ENCODE measurements around the gene MAP7. TPM values are rescaled to one million over a fixed set of nuclear protein-coding genes. Genes with fewer than 3 reads are reported as not detected.

The MAP7 gene
- total RNA-seq, 1 experiment from 2014 or later, result 33.7 TPM

DNA sequence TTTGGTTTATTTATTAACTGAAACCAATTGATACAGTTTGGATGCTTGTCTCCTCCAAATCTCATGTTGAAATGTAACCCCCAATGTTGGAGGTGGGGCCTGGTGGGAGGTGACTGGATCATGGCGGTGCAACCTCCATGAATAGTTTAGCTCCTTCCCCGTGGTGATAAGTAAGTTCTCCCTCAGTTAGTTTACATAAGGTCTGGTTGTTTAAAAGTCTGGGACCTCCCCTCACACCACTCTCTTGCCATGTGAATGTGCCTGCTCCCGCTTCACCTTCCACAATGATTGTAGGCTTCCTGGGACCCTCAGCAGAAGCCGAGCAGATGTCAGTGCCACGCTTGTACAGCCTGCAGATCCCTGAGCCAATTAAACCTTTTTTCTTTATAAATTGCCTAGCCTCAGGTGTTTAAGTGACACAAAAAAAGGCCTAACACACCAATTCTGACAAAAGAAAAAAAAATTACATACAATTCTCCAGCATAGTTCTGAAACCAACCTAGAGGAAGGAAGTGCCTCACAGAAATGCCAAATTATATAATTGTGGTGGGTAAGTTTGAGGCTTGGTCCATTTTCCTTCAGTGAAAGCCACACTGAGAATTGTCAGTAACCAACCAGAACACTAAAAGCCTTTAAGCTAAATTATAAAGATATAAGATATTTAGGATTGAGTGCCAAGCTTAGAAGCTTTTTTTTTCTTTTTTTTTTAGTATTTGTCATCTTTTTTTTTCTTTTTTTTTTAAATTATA is 15.0 kb downstream of the MAP7 start:
- Histone ChIP-seq H3K4me3 (no peak overlapping the region), H3K4me2 (no peak overlapping the region), H3K27me3 (ENCODE audit: insufficient read depth, low read depth) (no peaks in the 10 kb centered on the region), H3K4me1 (replicated peaks; ENCODE audit: insufficient read depth) (no peaks in the 10 kb centered on the region), H3K9me2 (ENCODE audit: insufficient read depth) (0 out of 2 replicates have a peak, but pooled peaks cover 3% of the 10 kb centered on the region), H2AFZ (no peak overlapping the region), H3K36me3 (ENCODE audit: low read depth) (0 out of 2 replicates have a peak, but pooled peaks cover 4% of the 10 kb centered on the region), H3K27ac (no peak overlapping the region), H4K20me1 (ENCODE audit: insufficient read depth) (peaks cover 40% of the 10 kb centered on the region; the same call in 1 of the 2 replicates), H3F3A (ENCODE audit: insufficient read depth, low read depth) (no peaks in the 10 kb centered on the region), H3K79me2 (ENCODE audit: low read depth) (peaks cover 68% of the 10 kb centered on the region), H3K9me3 (ENCODE audit: insufficient read depth, low read depth) (no peaks in the 10 kb centered on the region)
- TF ChIP-seq, protein P1, sequence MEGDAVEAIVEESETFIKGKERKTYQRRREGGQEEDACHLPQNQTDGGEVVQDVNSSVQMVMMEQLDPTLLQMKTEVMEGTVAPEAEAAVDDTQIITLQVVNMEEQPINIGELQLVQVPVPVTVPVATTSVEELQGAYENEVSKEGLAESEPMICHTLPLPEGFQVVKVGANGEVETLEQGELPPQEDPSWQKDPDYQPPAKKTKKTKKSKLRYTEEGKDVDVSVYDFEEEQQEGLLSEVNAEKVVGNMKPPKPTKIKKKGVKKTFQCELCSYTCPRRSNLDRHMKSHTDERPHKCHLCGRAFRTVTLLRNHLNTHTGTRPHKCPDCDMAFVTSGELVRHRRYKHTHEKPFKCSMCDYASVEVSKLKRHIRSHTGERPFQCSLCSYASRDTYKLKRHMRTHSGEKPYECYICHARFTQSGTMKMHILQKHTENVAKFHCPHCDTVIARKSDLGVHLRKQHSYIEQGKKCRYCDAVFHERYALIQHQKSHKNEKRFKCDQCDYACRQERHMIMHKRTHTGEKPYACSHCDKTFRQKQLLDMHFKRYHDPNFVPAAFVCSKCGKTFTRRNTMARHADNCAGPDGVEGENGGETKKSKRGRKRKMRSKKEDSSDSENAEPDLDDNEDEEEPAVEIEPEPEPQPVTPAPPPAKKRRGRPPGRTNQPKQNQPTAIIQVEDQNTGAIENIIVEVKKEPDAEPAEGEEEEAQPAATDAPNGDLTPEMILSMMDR (conservative IDR thresholded peaks at IDR 0.05), result no peak
- no peak for TF ChIP-seq EZH2 (IDR thresholded peaks at IDR 0.05; ENCODE audit: low read depth)
- ChIA-PET POLR2A (ENCODE audit: unreplicated experiment) (no interaction called here), CTCF (interaction anchor here (0.6 to 0.7 kb wide), 3 partner anchors 183 to 330 kb away, joined by 3 to 6 read pairs (median 5); no protein-coding TSS in a partner anchor)
- no peak for DNase-seq
- intact Hi-C loops (cut with micrococcal nuclease; ENCODE audit: unreplicated experiment), result no loop called here
- no TSS peak for BruUV-seq (replicated peaks)

- Histone ChIP-seq H3K79me2 (ENCODE audit: low read depth) (peaks cover 68% of the 10 kb centered on the region), H3K4me3 (no peak overlapping the region), H3K27me3 (ENCODE audit: insufficient read depth, low read depth) (no peaks in the 10 kb centered on the region), H3K4me2 (no peak overlapping the region), H3F3A (ENCODE audit: insufficient read depth, low read depth) (no peaks in the 10 kb centered on the region), H2AFZ (no peak overlapping the region), H3K9me2 (ENCODE audit: insufficient read depth) (0 out of 2 replicates have a peak, but pooled peaks cover 3% of the 10 kb centered on the region), H3K36me3 (ENCODE audit: low read depth) (0 out of 2 replicates have a peak, but pooled peaks cover 4% of the 10 kb centered on the region), H3K27ac (no peak overlapping the region), H3K9me3 (ENCODE audit: insufficient read depth, low read depth) (no peaks in the 10 kb centered on the region), H3K4me1 (replicated peaks; ENCODE audit: insufficient read depth) (no peaks in the 10 kb centered on the region), H4K20me1 (ENCODE audit: insufficient read depth) (peaks cover 36% of the 10 kb centered on the region; the same call in 1 of the 2 replicates)
- no TSS peak for BruUV-seq (replicated peaks)
- ChIA-PET CTCF (no interaction called here), POLR2A (ENCODE audit: unreplicated experiment) (no interaction called here)
- no peak for DNase-seq
- TF ChIP-seq, protein P1 (conservative IDR thresholded peaks at IDR 0.05), result no peak
- TF ChIP-seq EZH2 (IDR thresholded peaks at IDR 0.05; ENCODE audit: low read depth), result no peak
- intact Hi-C loops (cut with micrococcal nuclease; ENCODE audit: unreplicated experiment), result no loop called here
Observed at GRCh38 chr6:136534268-136534667, 16.0 kb downstream of the MAP7 start.

DNA sequence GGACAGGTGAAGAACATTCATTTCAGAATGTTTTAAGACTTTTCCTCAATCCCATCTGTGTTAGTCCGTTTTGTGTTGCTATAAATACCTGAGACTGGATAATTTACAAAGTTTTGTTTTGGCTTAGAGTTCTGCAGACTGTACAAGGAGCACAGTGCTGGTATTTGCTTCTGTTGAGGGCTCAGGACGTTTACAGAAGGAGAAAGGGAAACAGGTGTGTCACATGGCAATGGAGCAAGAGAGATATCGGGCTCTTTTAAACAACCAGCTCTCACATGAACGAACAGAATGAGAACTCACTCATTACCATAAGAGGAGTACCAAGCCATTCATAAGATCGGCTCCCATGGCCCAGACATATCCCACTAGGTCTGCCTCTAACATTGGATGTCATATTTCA is 16.7 kb downstream of the MAP7 start:
- H3K27ac ChIP-seq, result no peak overlapping the region
- intact Hi-C loops (cut with micrococcal nuclease; ENCODE audit: unreplicated experiment), result no loop called here
- H4K20me1 ChIP-seq (ENCODE audit: insufficient read depth), result peaks cover 36% of the 10 kb centered on the region; the same call in 1 of the 2 replicates
- no peak overlapping the region for H3K4me2 ChIP-seq
- no peak for DNase-seq
- H3K9me3 ChIP-seq (ENCODE audit: insufficient read depth, low read depth), result no peaks in the 10 kb centered on the region
- ChIA-PET CTCF (no interaction called here), POLR2A (ENCODE audit: unreplicated experiment) (no interaction called here)
- H3K27me3 ChIP-seq (ENCODE audit: insufficient read depth, low read depth), result no peaks in the 10 kb centered on the region
- no peaks in the 10 kb centered on the region for H3F3A ChIP-seq (ENCODE audit: insufficient read depth, low read depth)
- no peak for TF ChIP-seq EZH2 (IDR thresholded peaks at IDR 0.05; ENCODE audit: low read depth)
- TF ChIP-seq, protein P1 (conservative IDR thresholded peaks at IDR 0.05), result no peak
- H3K4me1 ChIP-seq (replicated peaks; ENCODE audit: insufficient read depth), result no peaks in the 10 kb centered on the region
- peaks cover 65% of the 10 kb centered on the region for H3K79me2 ChIP-seq (ENCODE audit: low read depth)
- no peak overlapping the region for H3K4me3 ChIP-seq
- BruUV-seq (replicated peaks), result no TSS peak
- no peak overlapping the region for H2AFZ ChIP-seq
- 0 out of 2 replicates have a peak, but pooled peaks cover 3% of the 10 kb centered on the region for H3K9me2 ChIP-seq (ENCODE audit: insufficient read depth)
- 0 out of 2 replicates have a peak, but pooled peaks cover 4% of the 10 kb centered on the region for H3K36me3 ChIP-seq (ENCODE audit: low read depth)

Data from PC-9 (cell line).